ENCODE data around the gene CCT6B.

GRCh38 chr17:34997355-34997862 is 36.1 kb upstream of the CCT6B start:
- TF ChIP-seq CTCF (conservative IDR thresholded peaks at IDR 0.05) (no peak), ZFX (IDR thresholded peaks at IDR 0.05) (no peak)
